ENCODE results near the gene SLC9A2.
A peak's percentile ranks its signal among the peaks of the same experiment; 100 is the strongest.

SLC9A2 gene, protein sequence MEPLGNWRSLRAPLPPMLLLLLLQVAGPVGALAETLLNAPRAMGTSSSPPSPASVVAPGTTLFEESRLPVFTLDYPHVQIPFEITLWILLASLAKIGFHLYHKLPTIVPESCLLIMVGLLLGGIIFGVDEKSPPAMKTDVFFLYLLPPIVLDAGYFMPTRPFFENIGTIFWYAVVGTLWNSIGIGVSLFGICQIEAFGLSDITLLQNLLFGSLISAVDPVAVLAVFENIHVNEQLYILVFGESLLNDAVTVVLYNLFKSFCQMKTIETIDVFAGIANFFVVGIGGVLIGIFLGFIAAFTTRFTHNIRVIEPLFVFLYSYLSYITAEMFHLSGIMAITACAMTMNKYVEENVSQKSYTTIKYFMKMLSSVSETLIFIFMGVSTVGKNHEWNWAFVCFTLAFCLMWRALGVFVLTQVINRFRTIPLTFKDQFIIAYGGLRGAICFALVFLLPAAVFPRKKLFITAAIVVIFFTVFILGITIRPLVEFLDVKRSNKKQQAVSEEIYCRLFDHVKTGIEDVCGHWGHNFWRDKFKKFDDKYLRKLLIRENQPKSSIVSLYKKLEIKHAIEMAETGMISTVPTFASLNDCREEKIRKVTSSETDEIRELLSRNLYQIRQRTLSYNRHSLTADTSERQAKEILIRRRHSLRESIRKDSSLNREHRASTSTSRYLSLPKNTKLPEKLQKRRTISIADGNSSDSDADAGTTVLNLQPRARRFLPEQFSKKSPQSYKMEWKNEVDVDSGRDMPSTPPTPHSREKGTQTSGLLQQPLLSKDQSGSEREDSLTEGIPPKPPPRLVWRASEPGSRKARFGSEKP

DNA sequence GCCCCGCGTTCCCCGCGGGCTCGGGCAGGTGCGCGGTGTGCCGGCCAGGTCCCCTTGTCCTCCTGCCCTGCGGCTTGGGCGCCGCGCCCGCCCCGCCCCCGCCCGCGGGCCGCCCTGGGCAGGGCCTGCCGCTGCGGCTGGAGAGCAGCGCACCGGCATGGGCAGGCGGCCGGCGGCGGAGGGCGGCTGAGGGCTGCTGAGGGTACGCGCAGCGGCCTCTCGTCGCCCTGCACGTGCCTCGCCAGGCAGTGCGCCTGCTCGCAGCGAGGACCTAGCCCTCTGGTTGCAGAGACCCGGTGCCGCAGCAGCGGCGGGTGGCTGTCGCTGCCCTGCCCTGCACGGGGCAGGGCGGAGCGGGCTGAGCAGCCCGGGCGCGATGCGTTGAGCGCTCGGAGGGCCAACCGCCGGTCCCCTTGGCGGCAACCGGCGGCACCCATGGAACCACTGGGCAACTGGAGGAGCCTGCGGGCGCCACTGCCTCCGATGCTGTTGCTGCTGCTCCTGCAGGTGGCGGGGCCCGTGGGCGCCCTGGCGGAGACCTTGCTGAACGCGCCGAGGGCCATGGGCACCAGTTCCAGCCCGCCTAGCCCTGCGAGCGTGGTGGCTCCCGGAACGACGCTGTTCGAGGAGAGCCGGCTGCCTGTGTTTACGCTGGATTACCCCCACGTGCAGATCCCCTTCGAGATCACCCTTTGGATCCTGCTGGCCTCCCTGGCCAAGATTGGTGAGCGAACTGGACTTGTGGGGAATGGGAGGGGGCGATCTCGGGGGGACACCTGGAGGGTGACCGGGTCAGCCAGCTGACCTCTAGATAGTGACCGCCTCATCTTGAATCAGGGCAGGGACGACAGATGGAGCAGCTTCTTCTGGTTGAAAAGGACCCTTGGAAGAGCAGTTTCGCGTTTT lies at the start of gene SLC9A2:
Gene SLC9A2 (plus strand): TSS at position 140 of the 906 bp plus-strand sequence. CDS start 296 bp downstream, at position 436.
- H3K9me3 Mint-ChIP-seq = no peaks in the 10 kb centered on the region
- no peak within 1 kb of the TSS for H3K27ac Mint-ChIP-seq (ENCODE audit: low read depth)
- H3K4me1 Mint-ChIP-seq = peaks cover 9% of the 10 kb centered on the region
- no peak for DNase-seq (ENCODE audit: low spot score in 2 of 2)
- no peaks in the 10 kb centered on the region for H3K36me3 Mint-ChIP-seq (ENCODE audit: insufficient read depth)
- peaks cover 74% of the 10 kb centered on the region for H3K27me3 Mint-ChIP-seq
- peak within 1 kb of the TSS; percentile 66 for H3K4me3 Mint-ChIP-seq
- ATAC-seq (replicated peaks; ENCODE audit: extremely low read depth, poor library complexity, severe bottlenecking) = no peak

DNA sequence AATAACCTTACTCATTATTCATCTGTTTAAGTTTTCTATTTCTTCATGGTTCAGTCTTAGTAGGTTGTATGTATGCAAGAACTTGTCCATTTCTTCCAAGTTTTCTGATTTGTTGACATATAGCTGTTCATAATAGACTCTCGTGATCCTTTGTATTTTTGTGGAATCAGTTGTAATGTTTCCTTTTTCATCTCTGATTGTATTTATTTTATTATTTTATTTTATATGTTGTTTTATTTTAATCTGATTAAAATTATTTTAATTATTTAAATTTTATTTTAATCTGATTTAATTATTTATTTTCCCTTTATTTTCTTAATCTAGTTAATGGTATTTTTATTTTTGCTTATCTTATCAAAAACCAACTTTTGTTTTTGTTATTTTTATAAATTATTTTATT lies 43.5 kb upstream of the SLC9A2 start:
- peaks cover 4% of the 10 kb centered on the region for H3K36me3 Mint-ChIP-seq (ENCODE audit: insufficient read depth)
- DNase-seq (ENCODE audit: low spot score in 2 of 2) (no peak), ATAC-seq (replicated peaks; ENCODE audit: extremely low read depth, poor library complexity, severe bottlenecking) (no peak)
- H3K27me3 Mint-ChIP-seq = peaks cover 58% of the 10 kb centered on the region
- H3K9me3 Mint-ChIP-seq = no peaks in the 10 kb centered on the region
- H3K4me1 Mint-ChIP-seq = no peaks in the 10 kb centered on the region
- no peak overlapping the region for H3K4me3 Mint-ChIP-seq
- no peak overlapping the region for H3K27ac Mint-ChIP-seq (ENCODE audit: low read depth)

DNA sequence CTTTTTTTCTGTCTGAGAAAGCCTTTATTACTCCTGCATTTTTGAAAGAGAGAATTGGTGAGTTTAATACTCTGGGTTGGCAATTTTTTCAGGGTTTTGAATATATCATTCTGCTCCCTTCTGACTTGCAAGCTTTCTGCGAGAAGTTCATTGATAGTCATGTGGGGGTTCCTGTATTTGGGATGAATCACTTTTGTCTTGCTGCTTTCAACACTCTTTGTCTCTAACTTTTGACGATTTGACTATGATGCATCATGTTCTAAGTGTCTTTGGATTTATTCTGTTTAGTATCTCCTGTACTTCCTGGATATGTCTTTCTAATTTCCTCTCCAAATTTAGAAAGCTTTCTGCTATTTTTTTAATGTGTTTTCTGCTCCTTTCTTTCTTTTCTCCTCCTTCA lies 41.0 kb upstream of the SLC9A2 start:
- no peak for DNase-seq (ENCODE audit: low spot score in 2 of 2)
- peaks cover 4% of the 10 kb centered on the region for H3K36me3 Mint-ChIP-seq (ENCODE audit: insufficient read depth)
- H3K27ac Mint-ChIP-seq (ENCODE audit: low read depth) = no peak overlapping the region
- H3K4me3 Mint-ChIP-seq = no peak overlapping the region
- peaks cover 5% of the 10 kb centered on the region for H3K4me1 Mint-ChIP-seq
- ATAC-seq (replicated peaks; ENCODE audit: extremely low read depth, poor library complexity, severe bottlenecking) = no peak
- H3K27me3 Mint-ChIP-seq = peaks cover 58% of the 10 kb centered on the region
- no peaks in the 10 kb centered on the region for H3K9me3 Mint-ChIP-seq

DNA sequence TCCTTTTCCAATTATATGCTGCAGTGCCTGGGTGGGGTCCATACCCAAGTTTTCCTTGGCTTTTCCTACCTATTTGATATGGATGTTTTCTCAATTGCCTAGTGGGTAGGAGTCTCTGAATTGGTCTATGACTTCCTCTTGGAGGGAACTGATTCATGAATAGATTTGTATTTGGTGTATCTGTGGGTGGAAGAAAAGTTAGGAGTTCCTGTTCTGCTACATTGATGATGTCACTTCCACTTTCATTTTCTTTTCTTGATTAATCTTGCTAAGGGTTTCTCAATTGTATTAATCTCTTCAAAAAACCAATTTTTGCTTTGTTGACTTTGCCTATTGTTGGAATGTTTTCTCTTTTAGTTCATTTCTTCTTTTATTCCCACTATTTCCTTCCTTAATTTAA lies 37.4 kb upstream of the SLC9A2 start:
- Mint-ChIP-seq H3K9me3 (no peaks in the 10 kb centered on the region), H3K4me1 (peaks cover 5% of the 10 kb centered on the region), H3K27ac (ENCODE audit: low read depth) (no peak overlapping the region), H3K36me3 (ENCODE audit: insufficient read depth) (no peaks in the 10 kb centered on the region), H3K27me3 (peaks cover 49% of the 10 kb centered on the region), H3K4me3 (no peak overlapping the region)
- DNase-seq (ENCODE audit: low spot score in 2 of 2) (no peak), ATAC-seq (replicated peaks; ENCODE audit: extremely low read depth, poor library complexity, severe bottlenecking) (no peak)

DNA sequence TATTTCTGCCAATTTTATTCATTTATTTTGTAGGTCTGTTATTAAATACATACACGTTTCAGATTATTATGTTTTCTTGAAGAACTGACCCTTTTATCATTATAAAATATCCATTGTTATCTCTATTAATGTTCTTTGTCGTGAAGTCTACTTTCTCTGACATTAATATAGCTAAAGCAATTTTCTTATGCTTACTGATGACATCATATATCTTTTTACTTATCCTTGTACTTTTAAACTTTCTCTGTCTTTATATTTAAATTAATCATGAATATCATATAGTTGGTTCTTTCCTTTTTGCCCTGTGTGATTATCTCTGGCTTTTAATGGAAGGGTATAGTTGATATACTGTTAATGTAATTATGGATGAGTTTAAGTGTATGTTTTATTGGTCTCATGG lies 36.5 kb upstream of the SLC9A2 start:
- Mint-ChIP-seq H3K9me3 (no peaks in the 10 kb centered on the region), H3K4me3 (no peak overlapping the region), H3K27ac (ENCODE audit: low read depth) (no peak overlapping the region), H3K4me1 (peaks cover 5% of the 10 kb centered on the region), H3K27me3 (peaks cover 48% of the 10 kb centered on the region), H3K36me3 (ENCODE audit: insufficient read depth) (no peaks in the 10 kb centered on the region)
- ATAC-seq (replicated peaks; ENCODE audit: extremely low read depth, poor library complexity, severe bottlenecking) = no peak
- no peak for DNase-seq (ENCODE audit: low spot score in 2 of 2)

DNA sequence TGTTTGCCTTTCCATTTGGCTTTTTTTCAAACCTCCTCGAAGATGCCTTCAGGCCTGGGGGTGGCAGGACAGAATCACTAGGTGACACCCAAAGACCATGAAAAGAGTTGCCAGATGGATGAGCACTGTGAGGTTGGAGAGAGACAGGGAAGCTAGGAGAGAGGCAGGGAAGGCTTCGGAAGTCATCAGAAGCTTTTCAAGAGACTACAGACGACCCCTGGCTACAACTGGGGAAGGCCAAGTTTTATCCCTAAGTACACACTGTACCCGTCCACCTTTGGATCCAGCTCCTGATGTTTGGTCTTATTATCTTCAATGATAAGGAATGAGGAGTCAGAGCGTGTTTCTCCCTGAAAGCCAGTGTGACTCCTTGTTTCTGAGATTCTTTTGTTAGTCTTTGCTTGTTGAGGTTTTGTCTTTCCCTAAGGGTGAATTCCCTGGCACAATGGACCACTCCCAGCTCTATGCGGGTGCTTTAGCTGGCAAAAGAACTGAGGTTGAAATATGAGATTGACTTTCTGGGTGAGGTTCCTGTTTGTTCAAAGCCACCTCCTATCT lies 33.4 kb upstream of the SLC9A2 start:
- Mint-ChIP-seq H3K36me3 (ENCODE audit: insufficient read depth) (no peaks in the 10 kb centered on the region), H3K27ac (ENCODE audit: low read depth) (no peak overlapping the region), H3K4me1 (peaks cover 5% of the 10 kb centered on the region), H3K27me3 (peaks cover 60% of the 10 kb centered on the region), H3K4me3 (no peak overlapping the region), H3K9me3 (no peaks in the 10 kb centered on the region)
- no peak for ATAC-seq (replicated peaks; ENCODE audit: extremely low read depth, poor library complexity, severe bottlenecking)
- DNase-seq (ENCODE audit: low spot score in 2 of 2) = no peak

DNA sequence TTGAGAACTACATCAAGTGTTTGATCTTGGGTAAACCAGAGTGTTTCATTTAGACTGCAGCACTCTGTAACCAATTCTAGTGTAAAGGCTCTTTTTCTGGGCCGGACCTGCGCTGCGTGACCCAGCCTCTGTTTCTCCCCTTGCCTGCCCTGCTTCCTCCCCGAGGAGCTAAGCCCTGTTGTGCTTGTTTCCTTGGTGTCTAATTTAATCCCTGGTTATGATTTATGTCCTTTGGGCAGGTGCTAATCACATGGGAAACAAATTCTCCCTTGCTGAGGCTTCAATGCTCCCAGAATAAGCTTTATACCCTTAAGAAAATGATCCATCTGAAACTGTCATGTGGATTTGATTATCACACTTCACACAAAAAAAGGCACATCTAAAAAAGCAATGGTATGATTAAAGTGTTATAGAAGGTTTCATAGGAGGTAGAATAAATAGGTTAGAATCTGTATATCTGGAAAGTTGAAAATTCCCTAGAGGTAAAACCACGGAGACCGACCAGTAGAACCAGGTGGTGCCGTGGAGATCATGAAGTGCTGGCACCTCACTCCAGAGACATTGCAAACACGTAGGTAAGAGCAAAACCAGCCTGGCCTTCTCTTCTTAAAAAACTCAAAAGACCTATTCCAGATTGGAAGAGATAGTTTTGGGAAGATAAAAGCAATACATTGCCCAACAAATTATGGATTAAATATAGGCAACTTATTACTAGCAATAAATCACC lies 31.0 kb upstream of the SLC9A2 start:
- no peak for DNase-seq (ENCODE audit: low spot score in 2 of 2)
- no peak overlapping the region for H3K4me3 Mint-ChIP-seq
- no peak for ATAC-seq (replicated peaks; ENCODE audit: extremely low read depth, poor library complexity, severe bottlenecking)
- H3K27ac Mint-ChIP-seq (ENCODE audit: low read depth) = no peak overlapping the region
- H3K9me3 Mint-ChIP-seq = no peaks in the 10 kb centered on the region
- peaks cover 60% of the 10 kb centered on the region for H3K27me3 Mint-ChIP-seq
- H3K4me1 Mint-ChIP-seq = no peaks in the 10 kb centered on the region
- H3K36me3 Mint-ChIP-seq (ENCODE audit: insufficient read depth) = no peaks in the 10 kb centered on the region

DNA sequence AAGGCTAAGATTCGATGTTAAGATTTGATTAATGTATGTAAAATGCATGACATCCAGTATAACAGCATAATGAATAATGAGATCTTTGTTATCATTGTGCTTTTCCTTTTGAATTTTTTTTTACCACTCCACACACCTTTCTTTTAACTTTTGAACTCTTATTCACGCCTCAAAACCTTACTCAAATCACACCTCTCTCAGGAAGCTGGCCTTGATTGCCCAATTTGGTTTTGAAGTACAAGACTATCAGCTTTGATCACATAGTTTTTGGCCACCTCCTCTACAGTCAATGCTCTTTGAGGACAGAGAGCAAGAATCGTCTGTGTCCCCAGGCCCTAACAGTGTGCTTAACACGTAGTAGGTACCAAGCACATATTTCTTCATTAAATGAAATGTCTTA lies 29.9 kb upstream of the SLC9A2 start:
- no peaks in the 10 kb centered on the region for H3K9me3 Mint-ChIP-seq
- H3K36me3 Mint-ChIP-seq (ENCODE audit: insufficient read depth) = no peaks in the 10 kb centered on the region
- ATAC-seq (replicated peaks; ENCODE audit: extremely low read depth, poor library complexity, severe bottlenecking) (no peak), DNase-seq (ENCODE audit: low spot score in 2 of 2) (no peak)
- no peak overlapping the region for H3K4me3 Mint-ChIP-seq
- H3K27ac Mint-ChIP-seq (ENCODE audit: low read depth) = no peak overlapping the region
- H3K27me3 Mint-ChIP-seq = peaks cover 65% of the 10 kb centered on the region
- H3K4me1 Mint-ChIP-seq = no peaks in the 10 kb centered on the region

DNA sequence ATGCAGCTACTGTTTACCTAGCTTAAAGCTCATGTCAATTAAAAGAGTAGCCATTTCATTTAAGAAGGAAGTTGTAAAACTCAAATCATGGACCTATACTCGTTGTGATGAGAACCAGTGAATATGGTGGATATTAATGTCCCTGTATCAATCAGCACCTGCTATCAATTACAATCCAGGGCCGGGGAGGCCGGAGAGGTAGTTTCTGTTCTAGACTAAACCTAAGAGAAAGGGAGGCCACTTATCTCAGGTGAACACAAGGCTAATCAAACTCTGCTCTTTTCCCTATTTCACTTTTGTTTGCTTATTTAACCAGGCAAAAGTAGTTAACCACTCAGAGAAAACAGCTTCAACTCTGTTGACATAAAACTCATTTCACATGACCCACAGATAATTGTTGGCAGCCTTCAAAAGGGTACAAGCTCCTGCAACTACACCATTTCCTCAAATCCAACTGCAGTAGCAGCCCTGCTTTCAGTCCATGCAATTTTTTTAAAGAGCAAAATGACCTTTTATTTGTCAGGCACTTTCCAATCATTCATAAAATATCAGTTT lies 27.8 kb upstream of the SLC9A2 start:
- no peak for ATAC-seq (replicated peaks; ENCODE audit: extremely low read depth, poor library complexity, severe bottlenecking)
- Mint-ChIP-seq H3K36me3 (ENCODE audit: insufficient read depth) (no peaks in the 10 kb centered on the region), H3K4me1 (no peaks in the 10 kb centered on the region), H3K4me3 (no peak overlapping the region), H3K27ac (ENCODE audit: low read depth) (no peak overlapping the region), H3K27me3 (peaks cover 66% of the 10 kb centered on the region), H3K9me3 (no peaks in the 10 kb centered on the region)
- DNase-seq (ENCODE audit: low spot score in 2 of 2) = no peak

DNA sequence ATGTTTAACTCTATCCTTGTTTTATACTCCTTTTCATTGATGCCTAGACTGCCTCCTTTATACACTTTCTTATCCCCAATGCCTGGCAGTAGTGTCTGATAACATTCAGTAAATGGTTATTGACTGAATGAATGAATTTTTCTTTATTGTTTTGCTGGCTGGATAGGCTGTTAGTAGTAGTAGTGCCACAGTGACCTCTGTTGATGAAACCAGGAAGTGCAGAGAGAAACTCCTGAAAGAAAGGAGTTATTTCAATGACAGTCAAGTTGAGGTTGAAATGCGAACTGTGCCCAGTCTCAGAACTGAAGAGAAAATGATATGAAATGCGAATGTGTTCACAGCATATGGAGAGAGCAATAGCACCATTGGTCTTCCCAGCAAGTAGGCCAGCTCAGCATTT lies 26.8 kb upstream of the SLC9A2 start:
- ATAC-seq (replicated peaks; ENCODE audit: extremely low read depth, poor library complexity, severe bottlenecking) = no peak
- H3K9me3 Mint-ChIP-seq = no peaks in the 10 kb centered on the region
- H3K36me3 Mint-ChIP-seq (ENCODE audit: insufficient read depth) = no peaks in the 10 kb centered on the region
- H3K27ac Mint-ChIP-seq (ENCODE audit: low read depth) = no peak overlapping the region
- no peaks in the 10 kb centered on the region for H3K4me1 Mint-ChIP-seq
- H3K4me3 Mint-ChIP-seq = no peak overlapping the region
- H3K27me3 Mint-ChIP-seq = peaks cover 60% of the 10 kb centered on the region
- no peak for DNase-seq (ENCODE audit: low spot score in 2 of 2)

DNA sequence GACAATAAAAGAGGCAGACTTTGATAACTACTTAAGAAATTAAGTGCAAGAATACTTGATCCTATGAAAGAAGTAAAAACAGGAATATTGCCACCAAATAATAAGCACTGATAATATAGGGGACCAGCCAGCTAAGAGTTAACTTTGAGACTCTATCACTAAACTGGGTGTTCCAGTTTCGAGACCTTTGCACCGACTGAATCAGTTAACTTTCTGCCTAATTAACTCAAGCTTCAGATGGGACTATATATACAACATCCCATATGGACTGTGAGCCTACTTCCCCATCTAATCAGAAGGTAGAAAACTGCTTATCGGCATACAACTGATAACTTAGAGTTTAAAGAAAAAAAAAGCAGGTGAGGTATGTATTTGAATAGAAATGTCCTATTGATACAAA lies 25.8 kb upstream of the SLC9A2 start:
- H3K27me3 Mint-ChIP-seq = peaks cover 53% of the 10 kb centered on the region
- no peak for DNase-seq (ENCODE audit: low spot score in 2 of 2)
- no peak overlapping the region for H3K27ac Mint-ChIP-seq (ENCODE audit: low read depth)
- H3K9me3 Mint-ChIP-seq = no peaks in the 10 kb centered on the region
- ATAC-seq (replicated peaks; ENCODE audit: extremely low read depth, poor library complexity, severe bottlenecking) = no peak
- no peaks in the 10 kb centered on the region for H3K36me3 Mint-ChIP-seq (ENCODE audit: insufficient read depth)
- H3K4me3 Mint-ChIP-seq = no peak overlapping the region
- no peaks in the 10 kb centered on the region for H3K4me1 Mint-ChIP-seq

Data from central memory CD8-positive, alpha-beta T cell (primary cell).